ENCODE measurements around the gene CDRT15.
"Not testable (repeated sequence)": the region's sequence is repeated elsewhere in the genome, so short reads cannot be mapped to it uniquely, and the experiment has no call there.

CDRT15 gene

GRCh38 chr17:14236762-14237161 is at the start of gene CDRT15:
Gene CDRT15, minus strand, starts transcription at chr17:14236862. Its CDS starts 29 bp downstream, at chr17:14236833.
- not testable (repeated sequence) for H2AFZ ChIP-seq (ENCODE audit: low read length, unreplicated experiment); H3K4me1 ChIP-seq (ENCODE audit: control insufficient read depth, insufficient read depth, low read length, unreplicated experiment); H3K27me3 ChIP-seq (ENCODE audit: insufficient read depth, low read length); H3K27ac ChIP-seq (ENCODE audit: low read depth, low read length); H3K36me3 ChIP-seq (ENCODE audit: insufficient read depth, low read length); H3K4me3 ChIP-seq (ENCODE audit: low read depth, low read length); H3K79me2 ChIP-seq (ENCODE audit: control insufficient read depth, insufficient read depth, low read length, unreplicated experiment)

GRCh38 chr17:14282726-14283125 is 46.1 kb upstream of the CDRT15 start:
- H3K4me1 ChIP-seq (ENCODE audit: control insufficient read depth, insufficient read depth, low read length, unreplicated experiment): no peaks in the 10 kb centered on the region

GRCh38 chr17:14281530-14281929 is 44.9 kb upstream of the CDRT15 start:
- H3K27ac ChIP-seq (ENCODE audit: low read depth, low read length): no peak overlapping the region
- H3K79me2 ChIP-seq (ENCODE audit: control insufficient read depth, insufficient read depth, low read length, unreplicated experiment): no peaks in the 10 kb centered on the region
- no peaks in the 10 kb centered on the region for H3K4me1 ChIP-seq (ENCODE audit: control insufficient read depth, insufficient read depth, low read length, unreplicated experiment)
- no peak overlapping the region for H2AFZ ChIP-seq (ENCODE audit: low read length, unreplicated experiment)
- peaks cover 51% of the 10 kb centered on the region for H3K27me3 ChIP-seq (ENCODE audit: insufficient read depth, low read length)
- no peak overlapping the region for H3K4me3 ChIP-seq (ENCODE audit: low read depth, low read length)
- no peaks in the 10 kb centered on the region for H3K36me3 ChIP-seq (ENCODE audit: insufficient read depth, low read length)

More at GRCh38 chr17:14282726-14283125, 46.1 kb upstream of the CDRT15 start:
- no peak overlapping the region for H3K4me3 ChIP-seq (ENCODE audit: low read depth, low read length)
- H3K79me2 ChIP-seq (ENCODE audit: control insufficient read depth, insufficient read depth, low read length, unreplicated experiment): no peaks in the 10 kb centered on the region
- no peak overlapping the region for H2AFZ ChIP-seq (ENCODE audit: low read length, unreplicated experiment)
- no peak overlapping the region for H3K27ac ChIP-seq (ENCODE audit: low read depth, low read length)
- H3K36me3 ChIP-seq (ENCODE audit: insufficient read depth, low read length): no peaks in the 10 kb centered on the region
- peaks cover 43% of the 10 kb centered on the region for H3K27me3 ChIP-seq (ENCODE audit: insufficient read depth, low read length)

DNA sequence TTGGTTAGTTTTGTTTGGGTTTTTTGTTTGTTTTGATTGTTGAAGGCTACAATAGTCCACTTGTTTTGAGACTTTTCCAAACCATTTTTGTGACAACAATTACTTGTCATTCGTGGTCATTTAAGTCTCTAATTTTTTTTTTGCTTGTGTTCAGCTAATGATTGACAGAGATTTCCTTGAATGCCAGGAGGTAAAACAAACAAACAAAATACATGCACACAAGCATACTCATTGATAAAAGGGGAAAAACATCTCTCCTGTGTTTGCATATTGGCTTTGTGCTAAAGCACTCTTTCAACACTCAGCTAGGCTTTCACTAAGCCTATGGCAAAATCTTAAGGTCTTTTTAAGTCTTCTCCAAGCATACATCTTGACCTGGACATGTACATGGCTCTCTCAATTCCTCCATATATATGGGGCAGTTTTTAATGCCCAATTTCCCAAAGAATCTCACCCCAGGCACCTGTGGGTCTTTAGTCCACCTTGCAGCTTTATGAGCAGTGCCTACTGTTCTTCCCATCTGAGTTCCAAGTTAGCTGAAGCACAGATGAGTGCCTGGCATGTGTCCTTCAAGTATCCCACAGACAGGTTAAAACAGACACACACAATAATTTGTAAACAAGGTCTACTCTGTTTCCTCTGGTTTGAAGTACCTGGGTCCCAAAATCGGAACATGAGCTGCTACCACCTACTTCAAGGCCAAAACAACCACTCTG is 40.0 kb upstream of the CDRT15 start:
- H3K27ac ChIP-seq (ENCODE audit: low read depth, low read length): no peak overlapping the region
- H3K36me3 ChIP-seq (ENCODE audit: insufficient read depth, low read length): no peaks in the 10 kb centered on the region
- no peaks in the 10 kb centered on the region for H3K4me1 ChIP-seq (ENCODE audit: control insufficient read depth, insufficient read depth, low read length, unreplicated experiment)
- H3K79me2 ChIP-seq (ENCODE audit: control insufficient read depth, insufficient read depth, low read length, unreplicated experiment): no peaks in the 10 kb centered on the region
- H3K27me3 ChIP-seq (ENCODE audit: insufficient read depth, low read length): peaks cover 32% of the 10 kb centered on the region
- H2AFZ ChIP-seq (ENCODE audit: low read length, unreplicated experiment): no peak overlapping the region
- no peak overlapping the region for H3K4me3 ChIP-seq (ENCODE audit: low read depth, low read length)

DNA sequence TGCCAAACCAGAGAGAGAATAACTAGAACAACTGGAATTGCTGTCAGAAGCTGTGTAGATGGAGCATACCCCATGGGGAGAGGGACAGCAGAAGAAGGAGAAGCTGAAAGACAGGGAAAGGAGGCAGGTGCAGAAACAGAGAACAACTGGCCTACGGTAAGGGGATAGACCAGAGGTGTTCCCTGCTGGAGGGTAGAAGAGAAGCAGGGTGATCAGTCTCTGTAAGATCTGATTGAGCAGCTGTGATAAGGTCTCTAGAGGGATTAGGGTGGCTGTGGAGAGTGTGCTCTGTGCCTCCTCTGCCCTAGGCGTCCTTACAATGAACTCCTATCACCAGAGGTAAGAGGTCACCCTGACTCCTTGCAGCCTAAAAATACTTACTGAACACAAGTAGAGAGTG is 33.8 kb upstream of the CDRT15 start:
- Histone ChIP-seq H3K27ac (ENCODE audit: low read depth, low read length) (no peak overlapping the region), H3K27me3 (ENCODE audit: insufficient read depth, low read length) (peaks cover 42% of the 10 kb centered on the region), H3K4me3 (ENCODE audit: low read depth, low read length) (no peak overlapping the region), H3K36me3 (ENCODE audit: insufficient read depth, low read length) (no peaks in the 10 kb centered on the region), H3K4me1 (ENCODE audit: control insufficient read depth, insufficient read depth, low read length, unreplicated experiment) (no peaks in the 10 kb centered on the region), H2AFZ (ENCODE audit: low read length, unreplicated experiment) (no peak overlapping the region), H3K79me2 (ENCODE audit: control insufficient read depth, insufficient read depth, low read length, unreplicated experiment) (no peaks in the 10 kb centered on the region)

- H3K27ac ChIP-seq (ENCODE audit: low read depth, low read length): no peak overlapping the region
- H2AFZ ChIP-seq (ENCODE audit: low read length, unreplicated experiment): no peak overlapping the region
- H3K79me2 ChIP-seq (ENCODE audit: control insufficient read depth, insufficient read depth, low read length, unreplicated experiment): no peaks in the 10 kb centered on the region
- H3K27me3 ChIP-seq (ENCODE audit: insufficient read depth, low read length): peaks cover 50% of the 10 kb centered on the region
- no peaks in the 10 kb centered on the region for H3K36me3 ChIP-seq (ENCODE audit: insufficient read depth, low read length)
- no peak overlapping the region for H3K4me3 ChIP-seq (ENCODE audit: low read depth, low read length)
- no peaks in the 10 kb centered on the region for H3K4me1 ChIP-seq (ENCODE audit: control insufficient read depth, insufficient read depth, low read length, unreplicated experiment)
Measured at GRCh38 chr17:14269473-14269872, 32.8 kb upstream of the CDRT15 start.

DNA sequence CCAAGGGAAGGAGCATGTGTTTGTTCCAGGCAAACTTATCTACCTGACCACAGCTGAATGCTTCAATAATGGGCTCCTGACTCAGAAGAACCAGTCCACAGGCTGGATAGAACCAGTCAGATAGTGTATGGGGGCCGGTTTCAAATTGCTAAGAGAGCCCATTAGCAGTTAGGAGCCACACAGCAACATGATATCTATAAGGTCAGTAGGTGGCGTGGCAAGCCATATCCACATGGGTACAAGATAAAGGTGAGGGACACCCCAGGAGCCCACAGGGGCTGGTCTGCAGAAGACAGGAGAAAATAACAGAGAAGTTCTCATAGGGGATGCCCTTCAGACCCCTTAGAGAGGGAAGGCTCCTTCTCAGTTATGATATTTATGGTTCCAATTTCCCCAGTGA is 31.6 kb upstream of the CDRT15 start:
- Histone ChIP-seq H3K4me1 (ENCODE audit: control insufficient read depth, insufficient read depth, low read length, unreplicated experiment) (no peaks in the 10 kb centered on the region), H3K36me3 (ENCODE audit: insufficient read depth, low read length) (no peaks in the 10 kb centered on the region), H3K27me3 (ENCODE audit: insufficient read depth, low read length) (peaks cover 55% of the 10 kb centered on the region), H3K4me3 (ENCODE audit: low read depth, low read length) (no peak overlapping the region), H3K27ac (ENCODE audit: low read depth, low read length) (no peak overlapping the region), H3K79me2 (ENCODE audit: control insufficient read depth, insufficient read depth, low read length, unreplicated experiment) (no peaks in the 10 kb centered on the region), H2AFZ (ENCODE audit: low read length, unreplicated experiment) (no peak overlapping the region)

DNA sequence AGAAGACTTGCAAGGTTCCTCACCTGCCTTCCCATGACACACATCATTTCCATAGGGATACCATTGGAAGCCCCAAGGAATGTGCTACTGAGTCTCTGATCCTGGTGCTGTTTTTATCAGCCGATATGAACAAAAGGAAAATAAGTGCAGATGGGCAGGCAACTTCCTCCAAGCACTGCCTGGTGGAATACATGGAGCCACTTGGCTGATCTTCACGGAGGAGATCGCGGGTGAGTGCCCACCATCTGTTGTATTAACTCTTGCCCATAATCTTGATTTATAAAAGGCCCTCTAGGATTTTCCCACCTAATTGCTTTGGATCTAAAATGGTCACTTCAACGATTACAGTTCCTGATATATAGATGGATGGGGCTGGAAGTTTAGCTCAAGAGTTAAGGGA is 24.7 kb upstream of the CDRT15 start:
- Histone ChIP-seq H3K79me2 (ENCODE audit: control insufficient read depth, insufficient read depth, low read length, unreplicated experiment) (no peaks in the 10 kb centered on the region), H2AFZ (ENCODE audit: low read length, unreplicated experiment) (no peak overlapping the region), H3K27me3 (ENCODE audit: insufficient read depth, low read length) (peaks cover 40% of the 10 kb centered on the region; the same call in 1 of the 2 replicates), H3K4me1 (ENCODE audit: control insufficient read depth, insufficient read depth, low read length, unreplicated experiment) (no peaks in the 10 kb centered on the region), H3K4me3 (ENCODE audit: low read depth, low read length) (no peak overlapping the region), H3K27ac (ENCODE audit: low read depth, low read length) (no peak overlapping the region), H3K36me3 (ENCODE audit: insufficient read depth, low read length) (no peaks in the 10 kb centered on the region)

DNA sequence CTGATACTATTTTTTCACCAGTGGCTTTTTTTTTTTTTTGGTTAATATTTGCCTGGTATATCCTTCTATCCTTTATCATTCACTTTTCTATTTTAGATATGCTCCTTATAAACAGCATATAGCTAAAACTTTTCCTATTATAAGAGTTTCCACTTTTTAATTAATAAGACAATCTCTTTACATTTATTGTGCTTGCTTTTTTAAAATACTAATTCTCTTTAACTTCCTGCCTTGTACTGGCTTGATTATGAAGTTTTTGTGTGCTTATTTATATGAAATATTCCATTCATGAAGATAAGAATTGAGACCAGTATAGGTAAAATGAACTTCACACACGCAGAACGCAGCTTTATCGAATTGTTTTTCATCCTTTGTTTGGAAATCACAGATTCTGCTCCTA is 9.0 kb upstream of the CDRT15 start:
- no peaks in the 10 kb centered on the region for H3K79me2 ChIP-seq (ENCODE audit: control insufficient read depth, insufficient read depth, low read length, unreplicated experiment)
- no peak overlapping the region for H3K27ac ChIP-seq (ENCODE audit: low read depth, low read length)
- no peaks in the 10 kb centered on the region for H3K36me3 ChIP-seq (ENCODE audit: insufficient read depth, low read length)
- no peak overlapping the region for H3K4me3 ChIP-seq (ENCODE audit: low read depth, low read length)
- no peaks in the 10 kb centered on the region for H3K27me3 ChIP-seq (ENCODE audit: insufficient read depth, low read length)
- H3K4me1 ChIP-seq (ENCODE audit: control insufficient read depth, insufficient read depth, low read length, unreplicated experiment): no peaks in the 10 kb centered on the region
- H2AFZ ChIP-seq (ENCODE audit: low read length, unreplicated experiment): no peak overlapping the region

DNA sequence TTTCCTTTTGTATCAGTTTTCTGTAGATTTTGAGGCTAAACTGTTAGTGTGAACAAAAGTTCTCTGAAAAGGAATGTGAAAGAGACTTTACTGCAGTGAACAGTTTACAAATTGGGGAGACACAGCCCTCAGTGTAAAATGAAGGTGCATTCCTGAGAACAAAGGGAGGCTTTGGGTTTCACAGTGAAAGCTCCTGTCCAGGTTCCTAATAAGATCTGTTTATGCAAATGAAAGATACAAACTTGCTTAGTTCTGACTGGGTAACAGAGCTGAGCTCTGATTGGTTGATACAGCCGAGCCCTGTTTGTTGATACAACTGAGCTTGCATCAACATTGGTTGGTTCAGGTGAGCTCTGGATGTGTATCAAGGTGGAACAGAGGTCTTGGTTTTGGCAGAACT is 8.3 kb upstream of the CDRT15 start:
- Histone ChIP-seq H2AFZ (ENCODE audit: low read length, unreplicated experiment) (no peak overlapping the region), H3K27ac (ENCODE audit: low read depth, low read length) (no peak overlapping the region), H3K36me3 (ENCODE audit: insufficient read depth, low read length) (no peaks in the 10 kb centered on the region), H3K4me1 (ENCODE audit: control insufficient read depth, insufficient read depth, low read length, unreplicated experiment) (no peaks in the 10 kb centered on the region), H3K27me3 (ENCODE audit: insufficient read depth, low read length) (no peaks in the 10 kb centered on the region), H3K79me2 (ENCODE audit: control insufficient read depth, insufficient read depth, low read length, unreplicated experiment) (no peaks in the 10 kb centered on the region), H3K4me3 (ENCODE audit: low read depth, low read length) (no peak overlapping the region)

GRCh38 chr17:14239271-14239670 is 2.6 kb upstream of the CDRT15 start:
- H3K79me2 ChIP-seq (ENCODE audit: control insufficient read depth, insufficient read depth, low read length, unreplicated experiment); H2AFZ ChIP-seq (ENCODE audit: low read length, unreplicated experiment); H3K4me3 ChIP-seq (ENCODE audit: low read depth, low read length); H3K27ac ChIP-seq (ENCODE audit: low read depth, low read length); H3K4me1 ChIP-seq (ENCODE audit: control insufficient read depth, insufficient read depth, low read length, unreplicated experiment); H3K27me3 ChIP-seq (ENCODE audit: insufficient read depth, low read length); H3K36me3 ChIP-seq (ENCODE audit: insufficient read depth, low read length): not testable (repeated sequence)

Measured in ACC112 (cell line).